NB4 (cell line): ENCODE data around the gene MSH6.

ENCODE experiments used
- DNase-seq: peaks from one replicate; pipeline ENCODE4 v3.0.0; 2010; ENCODE audit warnings: low read depth
- H3K4me3 ChIP-seq: one replicate; pipeline ENCODE4 v1.5.1; 2011; ENCODE audit warnings: mild to moderate bottlenecking, low read depth, low read length, moderate library complexity
- MYC ChIP-seq: IDR thresholded peaks from 2 replicates; pipeline ENCODE4 v1.6.1; 2011; ENCODE audit warnings: low read depth, low read length
- POLR2A ChIP-seq: IDR thresholded peaks from 2 replicates; pipeline ENCODE4 v1.6.1; 2011; ENCODE audit warnings: mild to moderate bottlenecking; ENCODE audit not compliant: insufficient read length; ENCODE audit errors: extremely low read depth
- TF ChIP-seq, protein P1 (sequence below): IDR thresholded peaks from 2 replicates; pipeline ENCODE4 v1.6.1; 2011; ENCODE audit warnings: low read depth, low read length
- TF ChIP-seq, protein P2 (sequence below): IDR thresholded peaks from one replicate; pipeline ENCODE4 v1.5.1; 2012; ENCODE audit warnings: low read depth, low read length

Gene MSH6

DNA sequence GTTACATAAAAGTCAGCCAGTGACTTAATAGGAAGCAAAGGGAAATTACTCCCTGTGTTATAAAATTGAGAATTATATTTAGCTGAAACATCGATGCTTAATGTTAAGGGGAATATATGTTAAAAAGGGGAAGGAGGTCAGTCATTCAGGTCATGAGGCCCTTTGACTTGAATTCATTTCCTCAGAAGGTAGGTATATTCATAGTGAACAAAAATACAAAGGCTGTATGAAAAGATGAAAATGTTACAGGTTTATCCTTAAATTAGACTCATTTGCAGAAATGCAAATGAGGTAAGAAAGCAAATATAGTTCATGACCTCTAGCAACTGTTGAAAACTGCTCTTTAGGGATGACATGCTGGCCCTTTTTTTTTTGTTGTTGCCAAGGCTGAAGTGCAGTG, 20.8 kb downstream of the MSH6 start:
- TF ChIP-seq POLR2A: no peak
- TF ChIP-seq, protein P1, sequence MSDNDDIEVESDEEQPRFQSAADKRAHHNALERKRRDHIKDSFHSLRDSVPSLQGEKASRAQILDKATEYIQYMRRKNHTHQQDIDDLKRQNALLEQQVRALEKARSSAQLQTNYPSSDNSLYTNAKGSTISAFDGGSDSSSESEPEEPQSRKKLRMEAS: no peak
- TF ChIP-seq MYC: no peak
- TF ChIP-seq, protein P2, sequence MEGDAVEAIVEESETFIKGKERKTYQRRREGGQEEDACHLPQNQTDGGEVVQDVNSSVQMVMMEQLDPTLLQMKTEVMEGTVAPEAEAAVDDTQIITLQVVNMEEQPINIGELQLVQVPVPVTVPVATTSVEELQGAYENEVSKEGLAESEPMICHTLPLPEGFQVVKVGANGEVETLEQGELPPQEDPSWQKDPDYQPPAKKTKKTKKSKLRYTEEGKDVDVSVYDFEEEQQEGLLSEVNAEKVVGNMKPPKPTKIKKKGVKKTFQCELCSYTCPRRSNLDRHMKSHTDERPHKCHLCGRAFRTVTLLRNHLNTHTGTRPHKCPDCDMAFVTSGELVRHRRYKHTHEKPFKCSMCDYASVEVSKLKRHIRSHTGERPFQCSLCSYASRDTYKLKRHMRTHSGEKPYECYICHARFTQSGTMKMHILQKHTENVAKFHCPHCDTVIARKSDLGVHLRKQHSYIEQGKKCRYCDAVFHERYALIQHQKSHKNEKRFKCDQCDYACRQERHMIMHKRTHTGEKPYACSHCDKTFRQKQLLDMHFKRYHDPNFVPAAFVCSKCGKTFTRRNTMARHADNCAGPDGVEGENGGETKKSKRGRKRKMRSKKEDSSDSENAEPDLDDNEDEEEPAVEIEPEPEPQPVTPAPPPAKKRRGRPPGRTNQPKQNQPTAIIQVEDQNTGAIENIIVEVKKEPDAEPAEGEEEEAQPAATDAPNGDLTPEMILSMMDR: no peak
- DNase-seq: no peak
- no peak overlapping the region for H3K4me3 ChIP-seq

DNA sequence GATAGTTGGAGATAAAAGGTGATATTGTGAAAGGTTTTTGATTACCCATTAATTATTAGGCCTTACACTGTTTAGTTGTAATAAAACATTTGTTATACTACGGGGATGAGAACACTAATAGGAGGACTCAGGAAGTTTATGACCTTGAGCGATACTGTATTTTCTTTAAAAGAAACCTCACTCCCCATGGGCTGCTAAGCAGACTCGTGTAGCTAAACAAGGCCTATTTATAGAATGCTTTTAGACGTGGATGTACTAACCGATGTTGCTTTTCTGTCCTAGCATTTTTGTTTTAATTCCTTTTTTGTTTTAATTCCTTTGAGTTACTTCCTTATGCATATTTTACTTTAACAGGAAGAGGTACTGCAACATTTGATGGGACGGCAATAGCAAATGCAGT, 22.9 kb downstream of the MSH6 start:
- DNase-seq: no peak
- TF ChIP-seq MYC: no peak
- no peak for TF ChIP-seq POLR2A
- TF ChIP-seq, protein P2: no peak
- TF ChIP-seq, protein P1: no peak
- H3K4me3 ChIP-seq: no peak overlapping the region

DNA sequence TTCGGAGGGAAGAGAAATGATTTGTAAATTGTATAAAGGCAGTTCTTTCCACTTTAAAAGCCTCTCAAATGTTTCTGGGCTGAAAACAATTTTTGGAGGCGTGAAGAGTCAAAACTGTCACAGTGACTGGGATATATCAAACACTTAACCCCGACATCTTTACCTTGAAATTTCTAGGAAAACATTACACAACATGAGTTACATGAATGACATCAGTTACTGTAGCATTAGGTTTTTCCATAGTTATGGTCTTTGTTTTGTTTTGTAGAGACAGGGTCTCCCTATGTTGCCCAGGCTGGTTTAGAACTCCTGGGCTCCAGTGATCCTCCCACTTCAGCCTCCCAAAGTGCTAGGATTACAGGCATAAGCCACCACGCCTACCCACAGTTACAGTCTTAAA, 25.7 kb downstream of the MSH6 start:
- DNase-seq: no peak
- H3K4me3 ChIP-seq: no peak overlapping the region
- TF ChIP-seq, protein P2: no peak
- TF ChIP-seq MYC: no peak
- TF ChIP-seq, protein P1: no peak
- no peak for TF ChIP-seq POLR2A

DNA sequence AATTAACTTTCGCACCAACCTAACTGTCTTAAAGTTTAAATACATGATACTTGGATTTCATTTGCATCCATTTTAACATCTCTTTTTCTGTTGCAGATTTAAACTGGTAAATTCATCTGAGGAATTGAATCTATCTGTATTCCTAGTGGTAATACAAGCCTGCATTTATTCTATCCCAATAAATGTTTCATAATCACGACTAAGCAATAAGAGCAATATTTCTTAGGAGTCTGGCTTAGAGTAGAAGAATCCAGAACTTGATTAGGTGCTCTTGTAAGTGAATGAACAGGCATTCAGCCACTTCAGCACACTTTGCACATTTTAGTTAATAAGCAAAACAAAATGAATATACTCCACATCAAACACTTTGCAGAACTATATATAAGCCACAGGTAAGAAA, 27.0 kb downstream of the MSH6 start:
- H3K4me3 ChIP-seq: no peak overlapping the region
- TF ChIP-seq POLR2A (no peak), MYC (no peak)
- TF ChIP-seq, protein P1: no peak
- TF ChIP-seq, protein P2: no peak
- no peak for DNase-seq

DNA sequence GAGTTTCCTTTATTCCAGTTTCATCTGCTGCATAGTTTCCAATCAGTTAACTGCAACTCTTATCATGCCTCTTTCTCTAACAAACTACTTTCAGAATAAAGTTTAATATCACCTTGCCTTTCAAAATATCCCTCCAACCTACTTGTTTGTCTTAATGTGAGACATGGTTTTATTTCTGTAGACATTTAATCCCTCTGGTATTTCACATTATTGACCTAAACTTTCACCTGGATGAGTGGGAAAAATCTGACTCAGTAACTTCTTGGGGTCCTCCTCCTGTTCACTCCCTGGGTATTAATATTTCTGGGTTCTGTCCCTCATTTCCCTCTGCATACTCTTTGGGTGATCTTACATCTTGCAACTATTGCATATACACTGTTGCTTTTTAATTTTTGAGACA, 27.9 kb downstream of the MSH6 start:
- TF ChIP-seq, protein P1: no peak
- TF ChIP-seq, protein P2: no peak
- TF ChIP-seq POLR2A: no peak
- TF ChIP-seq MYC: no peak
- DNase-seq: no peak
- H3K4me3 ChIP-seq: no peak overlapping the region

DNA sequence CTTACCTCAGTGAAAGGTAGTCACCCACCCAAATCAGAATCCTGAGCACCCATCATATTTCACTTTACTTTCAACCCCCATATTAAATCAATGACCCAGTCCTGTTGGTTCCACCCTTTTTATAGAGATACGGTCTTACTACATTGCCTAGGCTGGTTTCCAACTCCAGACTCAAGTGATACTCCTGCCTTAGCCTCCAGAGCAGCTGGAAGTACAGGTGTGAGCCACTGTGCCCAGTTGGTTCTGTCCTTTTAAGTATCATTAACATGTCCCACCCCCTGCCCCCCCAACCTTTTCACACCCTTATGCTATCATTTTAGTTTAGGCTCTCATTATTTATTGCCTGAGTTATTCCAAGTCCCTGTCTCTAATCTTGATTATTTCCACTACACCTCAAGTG, 28.7 kb downstream of the MSH6 start:
- TF ChIP-seq POLR2A: no peak
- TF ChIP-seq, protein P1: no peak
- TF ChIP-seq, protein P2: no peak
- no peak for TF ChIP-seq MYC
- DNase-seq: no peak
- no peak overlapping the region for H3K4me3 ChIP-seq
